ENCODE data around the gene ST8SIA5.

DNA sequence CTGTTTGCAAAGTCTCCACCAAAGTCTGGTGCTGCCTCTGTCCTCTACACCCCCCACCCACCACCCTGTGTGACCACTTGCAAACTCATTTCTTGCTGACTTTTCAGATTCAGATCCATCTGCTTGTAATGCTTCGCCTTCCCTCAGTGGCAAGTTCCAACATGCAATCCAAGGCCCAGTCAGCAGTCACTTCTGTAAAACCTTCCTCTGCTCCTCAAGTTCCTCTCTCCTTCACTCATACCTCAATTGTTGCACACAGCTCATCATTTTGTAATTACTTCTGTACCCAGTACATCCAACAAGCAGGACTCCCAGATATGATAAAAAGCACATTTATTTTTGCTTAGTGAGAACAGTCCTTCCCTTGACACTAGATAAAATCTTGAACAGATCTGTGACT lies 93.3 kb downstream of the ST8SIA5 start:
- TF ChIP-seq, protein P1, sequence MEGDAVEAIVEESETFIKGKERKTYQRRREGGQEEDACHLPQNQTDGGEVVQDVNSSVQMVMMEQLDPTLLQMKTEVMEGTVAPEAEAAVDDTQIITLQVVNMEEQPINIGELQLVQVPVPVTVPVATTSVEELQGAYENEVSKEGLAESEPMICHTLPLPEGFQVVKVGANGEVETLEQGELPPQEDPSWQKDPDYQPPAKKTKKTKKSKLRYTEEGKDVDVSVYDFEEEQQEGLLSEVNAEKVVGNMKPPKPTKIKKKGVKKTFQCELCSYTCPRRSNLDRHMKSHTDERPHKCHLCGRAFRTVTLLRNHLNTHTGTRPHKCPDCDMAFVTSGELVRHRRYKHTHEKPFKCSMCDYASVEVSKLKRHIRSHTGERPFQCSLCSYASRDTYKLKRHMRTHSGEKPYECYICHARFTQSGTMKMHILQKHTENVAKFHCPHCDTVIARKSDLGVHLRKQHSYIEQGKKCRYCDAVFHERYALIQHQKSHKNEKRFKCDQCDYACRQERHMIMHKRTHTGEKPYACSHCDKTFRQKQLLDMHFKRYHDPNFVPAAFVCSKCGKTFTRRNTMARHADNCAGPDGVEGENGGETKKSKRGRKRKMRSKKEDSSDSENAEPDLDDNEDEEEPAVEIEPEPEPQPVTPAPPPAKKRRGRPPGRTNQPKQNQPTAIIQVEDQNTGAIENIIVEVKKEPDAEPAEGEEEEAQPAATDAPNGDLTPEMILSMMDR (IDR thresholded peaks at IDR 0.05; ENCODE audit: insufficient read depth, low read length) = no peak
- no peak for TF ChIP-seq POLR2AphosphoS5 (IDR thresholded peaks at IDR 0.05; ENCODE audit: low read depth)
- TF ChIP-seq, protein P2, sequence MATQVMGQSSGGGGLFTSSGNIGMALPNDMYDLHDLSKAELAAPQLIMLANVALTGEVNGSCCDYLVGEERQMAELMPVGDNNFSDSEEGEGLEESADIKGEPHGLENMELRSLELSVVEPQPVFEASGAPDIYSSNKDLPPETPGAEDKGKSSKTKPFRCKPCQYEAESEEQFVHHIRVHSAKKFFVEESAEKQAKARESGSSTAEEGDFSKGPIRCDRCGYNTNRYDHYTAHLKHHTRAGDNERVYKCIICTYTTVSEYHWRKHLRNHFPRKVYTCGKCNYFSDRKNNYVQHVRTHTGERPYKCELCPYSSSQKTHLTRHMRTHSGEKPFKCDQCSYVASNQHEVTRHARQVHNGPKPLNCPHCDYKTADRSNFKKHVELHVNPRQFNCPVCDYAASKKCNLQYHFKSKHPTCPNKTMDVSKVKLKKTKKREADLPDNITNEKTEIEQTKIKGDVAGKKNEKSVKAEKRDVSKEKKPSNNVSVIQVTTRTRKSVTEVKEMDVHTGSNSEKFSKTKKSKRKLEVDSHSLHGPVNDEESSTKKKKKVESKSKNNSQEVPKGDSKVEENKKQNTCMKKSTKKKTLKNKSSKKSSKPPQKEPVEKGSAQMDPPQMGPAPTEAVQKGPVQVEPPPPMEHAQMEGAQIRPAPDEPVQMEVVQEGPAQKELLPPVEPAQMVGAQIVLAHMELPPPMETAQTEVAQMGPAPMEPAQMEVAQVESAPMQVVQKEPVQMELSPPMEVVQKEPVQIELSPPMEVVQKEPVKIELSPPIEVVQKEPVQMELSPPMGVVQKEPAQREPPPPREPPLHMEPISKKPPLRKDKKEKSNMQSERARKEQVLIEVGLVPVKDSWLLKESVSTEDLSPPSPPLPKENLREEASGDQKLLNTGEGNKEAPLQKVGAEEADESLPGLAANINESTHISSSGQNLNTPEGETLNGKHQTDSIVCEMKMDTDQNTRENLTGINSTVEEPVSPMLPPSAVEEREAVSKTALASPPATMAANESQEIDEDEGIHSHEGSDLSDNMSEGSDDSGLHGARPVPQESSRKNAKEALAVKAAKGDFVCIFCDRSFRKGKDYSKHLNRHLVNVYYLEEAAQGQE (IDR thresholded peaks at IDR 0.05; ENCODE audit: insufficient replicate concordance, low read depth) = no peak
- no peak for TF ChIP-seq GABPA (IDR thresholded peaks at IDR 0.05; ENCODE audit: low read depth)
- peak; percentile 22; the same call in 1 of the 2 replicates for TF ChIP-seq SPI1 (IDR thresholded peaks at IDR 0.05; ENCODE audit: borderline replicate concordance, low read depth)

All from HL-60 (cell line).